AG09309 (cell line): ENCODE measurements around the gene GRAMD1B.

Experiments used
- DNase-seq: peaks from one replicate; pipeline ENCODE4 v3.0.0-alpha.2; 2010; ENCODE audit warnings: low read depth
- H3K4me3 ChIP-seq: 2 replicates; pipeline ENCODE4 v1.5.1; 2011; ENCODE audit warnings: mild to moderate bottlenecking, low read depth, low read length, moderate library complexity; ENCODE audit not compliant: control insufficient read depth
- CTCF ChIP-seq: IDR thresholded peaks from 2 replicates; pipeline ENCODE4 v1.5.1; 2011; ENCODE audit warnings: mild to moderate bottlenecking, low read depth, low read length, inconsistent platforms; ENCODE audit not compliant: insufficient read depth, control insufficient read depth; ENCODE audit errors: missing control alignments

Gene GRAMD1B

GRCh38 chr11:123578778-123579481 is 148.9 kb downstream of the GRAMD1B start:
- DNase-seq, result no peak
- TF ChIP-seq CTCF, result no peak
- no peak overlapping the region for H3K4me3 ChIP-seq

- TF ChIP-seq CTCF, result no peak
- no peak for DNase-seq
- H3K4me3 ChIP-seq, result no peak overlapping the region
These were observed 149.4 kb downstream of the GRAMD1B start for GRCh38 chr11:123579482-123579812.

DNA sequence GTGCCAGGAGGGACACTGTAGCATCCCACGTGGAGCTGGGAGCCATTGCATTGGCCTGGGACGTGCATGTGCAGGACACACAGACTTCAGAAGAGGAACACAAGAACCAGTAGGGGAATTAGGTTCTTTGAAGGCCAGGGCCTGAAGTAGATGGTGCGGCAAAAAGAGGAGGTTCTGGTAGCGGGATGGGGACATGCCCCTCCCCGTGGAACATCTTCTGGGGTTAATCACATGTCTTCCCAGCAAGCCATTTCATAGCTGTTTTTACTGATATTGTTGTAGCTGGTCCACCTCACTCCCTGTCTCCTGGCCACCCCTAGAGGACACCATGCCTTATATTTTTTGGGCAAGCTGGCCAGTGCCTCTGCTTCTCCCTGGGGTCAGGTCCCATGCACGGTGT is 150.1 kb downstream of the GRAMD1B start:
- no peak overlapping the region for H3K4me3 ChIP-seq
- no peak for DNase-seq
- TF ChIP-seq CTCF, result no peak

- H3K4me3 ChIP-seq, result no peak overlapping the region
- no peak for DNase-seq
- TF ChIP-seq CTCF, result peak; percentile 98
These were observed 150.6 kb downstream of the GRAMD1B start for GRCh38 chr11:123580557-123581275.

- no peak overlapping the region for H3K4me3 ChIP-seq
- no peak for TF ChIP-seq CTCF
- no peak for DNase-seq
These were observed 151.8 kb downstream of the GRAMD1B start for GRCh38 chr11:123581651-123582399.

GRCh38 chr11:123582992-123583504 is 153.0 kb downstream of the GRAMD1B start:
- TF ChIP-seq CTCF, result no peak
- DNase-seq, result no peak
- H3K4me3 ChIP-seq, result no peak overlapping the region
